IMR-90 (cell line): ENCODE results near the gene PTPN21. TPM values are rescaled to one million over a fixed set of nuclear protein-coding genes. Genes with fewer than 3 reads are reported as not detected.

Source experiments
- ATAC-seq: fragments of 200-7000 bp; cut with Tn5 transposase; 2 replicates; pipeline ENCODE4 v1.9.1; 2020; ENCODE audit warnings: low read depth, mild to moderate bottlenecking, moderate library complexity
- BruUV-seq: library from RNA; stranded (reverse); fragments of 400-500 nt; replicated peaks from 2 replicates; lab custom pipeline; 2021; lab: Mats Ljungman, UMichigan
- CTCF ChIA-PET: fragments of 300-600 bp; formaldehyde crosslinking; extraction: SDS; loops from one replicate; lab custom pipeline; 2021; ENCODE audit warnings: antibody characterized with exemption; lab: Yijun Ruan, JAX
- POLR2A ChIA-PET: fragments of 300-600 bp; sonication (Branson Sonifier 250); formaldehyde crosslinking; loops from one replicate; lab custom pipeline; 2022; ENCODE audit warnings: antibody characterized with exemption; ENCODE audit not compliant: unreplicated experiment; lab: Charles Lee
- DNase-seq: peaks from one replicate; pipeline ENCODE4 v3.0.0; 2013
- H2AFZ ChIP-seq: replicated peaks from 2 replicates; pipeline ENCODE3; 2013; ENCODE audit warnings: low read length, mild to moderate bottlenecking; ENCODE audit not compliant: poor library complexity
- H2AK5ac ChIP-seq: 2 replicates; pipeline ENCODE4 v1.6.1; 2013; ENCODE audit warnings: low read depth, low read length, inconsistent platforms
- H2AK9ac ChIP-seq: replicated peaks from 2 replicates; pipeline ENCODE3; 2013; ENCODE audit warnings: mild to moderate bottlenecking, low read depth, low read length, moderate library complexity; ENCODE audit not compliant: poor library complexity
- H2BK120ac ChIP-seq: 2 replicates; pipeline ENCODE4 v1.6.1; 2013; ENCODE audit warnings: low read depth, low read length, inconsistent platforms
- H2BK15ac ChIP-seq: 3 replicates; pipeline ENCODE4 v1.6.1; 2013; ENCODE audit warnings: low read depth, low read length, inconsistent platforms
- H2BK20ac ChIP-seq: 2 replicates; pipeline ENCODE4 v1.6.1; 2013; ENCODE audit warnings: low read depth, mild to moderate bottlenecking, inconsistent platforms, low read length, moderate library complexity
- H2BK5ac ChIP-seq: 2 replicates; pipeline ENCODE4 v1.6.1; 2013; ENCODE audit warnings: mild to moderate bottlenecking, low read depth, low read length, inconsistent platforms; ENCODE audit not compliant: poor library complexity, severe bottlenecking
- H3K14ac ChIP-seq: replicated peaks from 2 replicates; pipeline ENCODE4 v1.6.1; 2013; ENCODE audit warnings: low read depth, low read length, inconsistent platforms
- H3K18ac ChIP-seq: 2 replicates; pipeline ENCODE4 v1.6.1; 2013; ENCODE audit warnings: low read depth, low read length, control low read depth
- H3K23ac ChIP-seq: 2 replicates; pipeline ENCODE4 v1.6.1; 2013; ENCODE audit warnings: low read depth, low read length, inconsistent platforms
- H3K27ac ChIP-seq: 2 replicates; pipeline ENCODE4 v1.5.1; 2013; ENCODE audit warnings: mild to moderate bottlenecking, control low read depth, low read length; ENCODE audit not compliant: insufficient read depth
- H3K27me3 ChIP-seq: 2 replicates; pipeline ENCODE4 v1.6.1; 2013; ENCODE audit warnings: low read length; ENCODE audit not compliant: control insufficient read depth, insufficient read depth
- H3K36me3 ChIP-seq: 2 replicates; pipeline ENCODE4 v1.6.1; 2013; ENCODE audit warnings: low read length, mixed read lengths; ENCODE audit not compliant: control insufficient read depth, insufficient read depth
- H3K4ac ChIP-seq: 2 replicates; pipeline ENCODE4 v1.6.1; 2013; ENCODE audit warnings: low read depth, low read length, inconsistent platforms
- H3K4me1 ChIP-seq: 2 replicates; pipeline ENCODE4 v1.6.1; 2013; ENCODE audit warnings: low read length, mixed read lengths; ENCODE audit not compliant: control insufficient read depth, insufficient read depth
- H3K4me2 ChIP-seq: 2 replicates; pipeline ENCODE4 v1.6.1; 2013; ENCODE audit warnings: low read depth, mild to moderate bottlenecking, control low read depth, low read length, moderate library complexity
- H3K4me3 ChIP-seq: 2 replicates; pipeline ENCODE4 v1.5.1; 2013; ENCODE audit warnings: low read depth, mild to moderate bottlenecking, control low read depth, low read length, moderate library complexity; ENCODE audit not compliant: insufficient read depth
- H3K56ac ChIP-seq: 2 replicates; pipeline ENCODE4 v1.6.1; 2013; ENCODE audit warnings: low read length, inconsistent platforms; ENCODE audit not compliant: insufficient read depth; ENCODE audit errors: extremely low read depth
- H3K79me1 ChIP-seq, 2 experiments: 2 replicates each; pipeline ENCODE4 v1.6.1; 2013; ENCODE audit warnings: low read length in 2 of 2, inconsistent platforms in 1 of 2, low read depth in 1 of 2
- H3K9ac ChIP-seq: 2 replicates; pipeline ENCODE4 v1.6.1; 2013; ENCODE audit warnings: low read depth, low read length, control low read depth
- H3K9me1 ChIP-seq: 2 replicates; pipeline ENCODE4 v1.6.1; 2013; ENCODE audit warnings: low read length, inconsistent platforms; ENCODE audit not compliant: insufficient read depth
- H3K9me3 ChIP-seq: 2 replicates; pipeline ENCODE4 v1.6.1; 2013; ENCODE audit warnings: low read length; ENCODE audit not compliant: control insufficient read depth, insufficient read depth
- H4K20me1 ChIP-seq: 2 replicates; pipeline ENCODE4 v1.6.1; 2013; ENCODE audit warnings: low read length, inconsistent platforms; ENCODE audit not compliant: insufficient read depth
- H4K5ac ChIP-seq: 2 replicates; pipeline ENCODE4 v1.6.1; 2013; ENCODE audit warnings: mild to moderate bottlenecking, low read depth, low read length, control low read depth
- H4K8ac ChIP-seq, 2 experiments: 2 replicates each; pipeline ENCODE4 v1.6.1; 2013; ENCODE audit warnings: low read depth in 2 of 2, low read length in 2 of 2, control low read depth in 1 of 2, inconsistent platforms in 1 of 2
- H4K91ac ChIP-seq: 2 replicates; pipeline ENCODE4 v1.6.1; 2013; ENCODE audit warnings: low read depth, low read length, inconsistent platforms; ENCODE audit not compliant: insufficient read depth
- BHLHE40 ChIP-seq: fragments of 150-350 bp; IDR thresholded peaks from 2 replicates; pipeline ENCODE4 v1.6.1; 2016; ENCODE audit warnings: mild to moderate bottlenecking, low read depth, low read length
- CEBPB ChIP-seq: IDR thresholded peaks from 2 replicates; pipeline ENCODE4 v1.6.1; 2012; ENCODE audit warnings: low read depth, low read length, improper control_type of control experiment
- CHD1 ChIP-seq: IDR thresholded peaks from 2 replicates; pipeline ENCODE4 v1.6.1; 2012; ENCODE audit warnings: low read depth, low read length, improper control_type of control experiment
- CTCF ChIP-seq: conservative IDR thresholded peaks from 2 replicates; pipeline ENCODE4 v1.5.1; 2012; ENCODE audit warnings: mild to moderate bottlenecking, low read depth, low read length, improper control_type of control experiment
- FOS ChIP-seq: fragments of 150-350 bp; IDR thresholded peaks from 2 replicates; pipeline ENCODE4 v1.6.1; 2016; ENCODE audit warnings: low read depth, low read length
- MAFK ChIP-seq: IDR thresholded peaks from 2 replicates; pipeline ENCODE4 v1.6.1; 2012; ENCODE audit warnings: low read depth, low read length, improper control_type of control experiment
- MAZ ChIP-seq: IDR thresholded peaks from 2 replicates; pipeline ENCODE4 v1.6.1; 2012; ENCODE audit warnings: low read depth, mild to moderate bottlenecking, low read length, improper control_type of control experiment, moderate library complexity, borderline replicate concordance
- MXI1 ChIP-seq: IDR thresholded peaks from 2 replicates; pipeline ENCODE4 v1.6.1; 2012; ENCODE audit warnings: low read depth, mild to moderate bottlenecking, low read length, moderate library complexity, borderline replicate concordance
- NFE2L2 ChIP-seq: fragments of 150-350 bp; IDR thresholded peaks from 2 replicates; pipeline ENCODE4 v1.6.1; 2016; ENCODE audit warnings: low read depth, mild to moderate bottlenecking, low read length
- POLR2A ChIP-seq: IDR thresholded peaks from 2 replicates; pipeline ENCODE4 v1.6.1; 2012; ENCODE audit warnings: mild to moderate bottlenecking, low read depth, low read length
- RAD21 ChIP-seq: IDR thresholded peaks from 2 replicates; pipeline ENCODE4 v1.6.1; 2012; ENCODE audit warnings: low read length, improper control_type of control experiment
- RCOR1 ChIP-seq: IDR thresholded peaks from 2 replicates; pipeline ENCODE4 v1.6.1; 2012; ENCODE audit warnings: mild to moderate bottlenecking, low read length, improper control_type of control experiment; ENCODE audit not compliant: insufficient replicate concordance
- RFX5 ChIP-seq: IDR thresholded peaks from 2 replicates; pipeline ENCODE4 v1.8.0; 2012; ENCODE audit warnings: low read depth, mild to moderate bottlenecking, low read length, moderate library complexity
- SMC3 ChIP-seq: fragments of 150-350 bp; IDR thresholded peaks from 2 replicates; pipeline ENCODE4 v1.6.1; 2016; ENCODE audit warnings: low read depth, mild to moderate bottlenecking, antibody characterized with exemption, low read length, moderate library complexity
- WGBS, 2 experiments: methylation state at CpG; one replicate each; pipeline versions ENCODE4 v1.1.5 to v1.1.7; 2013; ENCODE audit warnings: missing lambda C conversion rate in 2 of 2; ENCODE audit not compliant: insufficient read length in 1 of 2; ENCODE audit errors: extremely low coverage in 2 of 2; 5-methylcytosine and 5-hydroxymethylcytosine counted together
- dilution Hi-C: fragments of 300-500 bp; cut with HindIII; formaldehyde crosslinking; loops from one replicate; pipeline ENCODE4 v1.14.3; 2018; ENCODE audit warnings: low sequenced_read_pairs; ENCODE audit not compliant: unreplicated experiment
- in situ Hi-C: fragments of 300-500 bp; cut with MboI; formaldehyde crosslinking; loops from 3 replicates; pipeline ENCODE4 v1.14.3; 2019; ENCODE audit warnings: low sequenced_read_pairs, inconsistent platforms, mixed read lengths
- intact Hi-C: fragments of 100-400 bp; cut with micrococcal nuclease; formaldehyde crosslinking; loops from 2 replicates; pipeline ENCODE4 v1.10.0; 2022
- polyA plus RNA-seq, 3 experiments: library from polyadenylated mRNA; depleted of rRNA; stranded (reverse); fragments of >200 nt; gene quantifications; 2 replicates each; pipeline ENCODE4 v1.2.3, GENCODE V29; 2012; ENCODE audit warnings: low replicate concordance in 1 of 3
- total RNA-seq: library from RNA; depleted of rRNA; stranded (reverse); fragments of >200 nt; gene quantifications from 2 replicates; pipeline ENCODE4 v1.2.3, GENCODE V29; 2012
- TF ChIP-seq, protein P1 (sequence below): fragments of 150-350 bp; IDR thresholded peaks from 2 replicates; pipeline ENCODE4 v1.6.1; 2016; ENCODE audit warnings: low read depth, mild to moderate bottlenecking, low read length, moderate library complexity, borderline replicate concordance
- TF ChIP-seq, protein P2 (sequence below): fragments of 150-350 bp; IDR thresholded peaks from 2 replicates; pipeline ENCODE4 v1.6.1; 2017; ENCODE audit warnings: mild to moderate bottlenecking, antibody characterized with exemption, low read length, low read depth

PTPN21 gene
- total and polyA plus RNA-seq, 2 of the 4 experiments (the other 2 are of a cell fraction) = 10.4 to 10.7 TPM

GRCh38 chr14:88568196-88568595 lies 13.4 kb upstream of the PTPN21 start:
- Histone ChIP-seq H2AK5ac (no peak overlapping the region), H4K8ac (no peak overlapping the region), H2AK9ac (no peak overlapping the region), H3K23ac (no peak overlapping the region), H2BK120ac (no peak overlapping the region), H3K27me3 (no peaks in the 10 kb centered on the region), H3K4me2 (no peak overlapping the region), H3K4me3 (no peak overlapping the region), H2BK5ac (no peak overlapping the region), H4K20me1 (peaks cover 11% of the 10 kb centered on the region; the same call in 1 of the 2 replicates), H3K9me3 (no peaks in the 10 kb centered on the region), H2AFZ (no peak overlapping the region), H3K36me3 (peaks cover 31% of the 10 kb centered on the region), H4K5ac (no peak overlapping the region), H4K91ac (no peak overlapping the region), H3K14ac (no peak overlapping the region), H2BK20ac (no peak overlapping the region), H3K9ac (no peak overlapping the region), H2BK15ac (no peak overlapping the region), H3K27ac (no peak overlapping the region), H3K79me1 (peaks cover 14 to 31% of the 10 kb centered on the region in 2 experiments), H3K18ac (no peak overlapping the region), H3K4ac (no peak overlapping the region), H3K9me1 (no peaks in the 10 kb centered on the region), H3K56ac (no peak overlapping the region), H3K4me1 (peaks cover 4% of the 10 kb centered on the region; the same call in 1 of the 2 replicates)
- ATAC-seq (no peak), DNase-seq (no peak)
- TF ChIP-seq CEBPB = no peak
- TF ChIP-seq, protein P1, sequence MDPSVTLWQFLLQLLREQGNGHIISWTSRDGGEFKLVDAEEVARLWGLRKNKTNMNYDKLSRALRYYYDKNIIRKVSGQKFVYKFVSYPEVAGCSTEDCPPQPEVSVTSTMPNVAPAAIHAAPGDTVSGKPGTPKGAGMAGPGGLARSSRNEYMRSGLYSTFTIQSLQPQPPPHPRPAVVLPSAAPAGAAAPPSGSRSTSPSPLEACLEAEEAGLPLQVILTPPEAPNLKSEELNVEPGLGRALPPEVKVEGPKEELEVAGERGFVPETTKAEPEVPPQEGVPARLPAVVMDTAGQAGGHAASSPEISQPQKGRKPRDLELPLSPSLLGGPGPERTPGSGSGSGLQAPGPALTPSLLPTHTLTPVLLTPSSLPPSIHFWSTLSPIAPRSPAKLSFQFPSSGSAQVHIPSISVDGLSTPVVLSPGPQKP = no peak
- no peak for TF ChIP-seq POLR2A
- TF ChIP-seq CTCF = no peak
- TF ChIP-seq NFE2L2 = no peak
- TF ChIP-seq FOS = no peak
- no peak for TF ChIP-seq MAFK
- TF ChIP-seq SMC3 = no peak
- TF ChIP-seq RFX5 = no peak
- TF ChIP-seq MAZ = no peak
- TF ChIP-seq MXI1 = no peak
- TF ChIP-seq RCOR1 = no peak
- TF ChIP-seq, protein P2, sequence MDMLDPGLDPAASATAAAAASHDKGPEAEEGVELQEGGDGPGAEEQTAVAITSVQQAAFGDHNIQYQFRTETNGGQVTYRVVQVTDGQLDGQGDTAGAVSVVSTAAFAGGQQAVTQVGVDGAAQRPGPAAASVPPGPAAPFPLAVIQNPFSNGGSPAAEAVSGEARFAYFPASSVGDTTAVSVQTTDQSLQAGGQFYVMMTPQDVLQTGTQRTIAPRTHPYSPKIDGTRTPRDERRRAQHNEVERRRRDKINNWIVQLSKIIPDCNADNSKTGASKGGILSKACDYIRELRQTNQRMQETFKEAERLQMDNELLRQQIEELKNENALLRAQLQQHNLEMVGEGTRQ = no peak
- no peak for TF ChIP-seq CHD1
- no peak for TF ChIP-seq BHLHE40
- TF ChIP-seq RAD21 = no peak
- dilution Hi-C loops = no loop called here
- CTCF ChIA-PET = no interaction called here
- intact Hi-C loops = no loop called here
- no TSS peak for BruUV-seq
- WGBS, 2 experiments = no CpG with 5 or more reads among the region's 3 CpGs
- in situ Hi-C loops = no loop called here
- POLR2A ChIA-PET = no interaction called here
